HG02840 (cell line): ENCODE measurements around the gene FAM170B.

Source experiments
- ATAC-seq: cut with Tn5 transposase; IDR thresholded peaks from one replicate; pipeline ENCODE4 v1.9.1; 2021; ENCODE audit warnings: mild to moderate bottlenecking, moderate library complexity, moderate number of reproducible peaks; ENCODE audit not compliant: unreplicated experiment, low FRiP score

FAM170B gene

GRCh38 chr10:49170632-49171325, 37.0 kb upstream of the FAM170B start:
- ATAC-seq, result no peak

- ATAC-seq, result no peak
These were observed 36.0 kb upstream of the FAM170B start for GRCh38 chr10:49169776-49170175.

- no peak for ATAC-seq
These were observed 35.1 kb upstream of the FAM170B start for GRCh38 chr10:49168831-49169500.

GRCh38 chr10:49168171-49168540, 34.3 kb upstream of the FAM170B start:
- ATAC-seq, result no peak

- ATAC-seq, result no peak
These were observed 33.8 kb upstream of the FAM170B start for GRCh38 chr10:49167425-49168170.

GRCh38 chr10:49166484-49167400, 32.9 kb upstream of the FAM170B start:
- ATAC-seq, result no peak

- no peak for ATAC-seq
These were observed 32.1 kb upstream of the FAM170B start for GRCh38 chr10:49165821-49166483.

- ATAC-seq, result no peak
These were observed 31.4 kb upstream of the FAM170B start for GRCh38 chr10:49165259-49165658.

- ATAC-seq, result no peak
These were observed 30.9 kb upstream of the FAM170B start for GRCh38 chr10:49164559-49165188.

GRCh38 chr10:49163741-49164140, 29.9 kb upstream of the FAM170B start:
- ATAC-seq, result no peak

- ATAC-seq, result no peak
These were observed 29.0 kb upstream of the FAM170B start for GRCh38 chr10:49162761-49163310.

GRCh38 chr10:49162063-49162462, 28.2 kb upstream of the FAM170B start:
- ATAC-seq, result no peak

GRCh38 chr10:49161411-49161997, 27.7 kb upstream of the FAM170B start:
- no peak for ATAC-seq

GRCh38 chr10:49160814-49161213, 27.0 kb upstream of the FAM170B start:
- ATAC-seq, result no peak

- ATAC-seq, result no peak
These were observed 26.3 kb upstream of the FAM170B start for GRCh38 chr10:49160110-49160509.

- no peak for ATAC-seq
These were observed 25.1 kb upstream of the FAM170B start for GRCh38 chr10:49158915-49159314.

- no peak for ATAC-seq
These were observed 24.6 kb upstream of the FAM170B start for GRCh38 chr10:49158404-49158803.

- no peak for ATAC-seq
These were observed 23.4 kb upstream of the FAM170B start for GRCh38 chr10:49157229-49157628.

GRCh38 chr10:49154641-49155040, 20.8 kb upstream of the FAM170B start:
- ATAC-seq, result no peak
